ENCODE results near the gene HBM.
A peak's percentile ranks its signal among the peaks of the same experiment; 100 is the strongest.
"Not testable (repeated sequence)": the region's sequence is repeated elsewhere in the genome, so short reads cannot be mapped to it uniquely, and the experiment has no call there.

HBM gene

GRCh38 chr16:165539-166374, at the start of gene HBM:
TSS of gene HBM (plus strand) at chr16:165978. CDS start at chr16:165998, 20 bp downstream.
- H3K4me1 ChIP-seq (ENCODE audit: control insufficient read depth, insufficient read depth, low read length), result peaks cover 2% of the 10 kb centered on the region
- no peaks in the 10 kb centered on the region for H3K36me3 ChIP-seq (ENCODE audit: control insufficient read depth, insufficient read depth, low read length, severe bottlenecking)
- no peak within 1 kb of the TSS for H3K4me3 ChIP-seq (ENCODE audit: low read length)
- no peak for DNase-seq (ENCODE audit: low read depth)
- H3K9ac ChIP-seq (ENCODE audit: low read length), result no peak within 1 kb of the TSS
- peaks cover 41% of the 10 kb centered on the region for H3K27me3 ChIP-seq (replicated peaks; ENCODE audit: control insufficient read depth, insufficient read depth, low read length)
- no peaks in the 10 kb centered on the region for H3K9me3 ChIP-seq (ENCODE audit: control insufficient read depth, low read length)

- no peaks in the 10 kb centered on the region for H3K27me3 ChIP-seq (replicated peaks; ENCODE audit: control insufficient read depth, insufficient read depth, low read length)
- DNase-seq (ENCODE audit: low read depth), result no peak
Observed at GRCh38 chr16:116015-116414, 49.8 kb upstream of the HBM start.

GRCh38 chr16:117379-118365, 48.1 kb upstream of the HBM start:
- Histone ChIP-seq H3K9ac (ENCODE audit: low read length) (no peak overlapping the region), H3K4me1 (ENCODE audit: control insufficient read depth, insufficient read depth, low read length) (peaks cover 17% of the 10 kb centered on the region), H3K27me3 (replicated peaks; ENCODE audit: control insufficient read depth, insufficient read depth, low read length) (no peaks in the 10 kb centered on the region), H3K4me3 (ENCODE audit: low read length) (no peak overlapping the region), H3K9me3 (ENCODE audit: control insufficient read depth, low read length) (no peaks in the 10 kb centered on the region), H3K36me3 (ENCODE audit: control insufficient read depth, insufficient read depth, low read length, severe bottlenecking) (peaks cover 38% of the 10 kb centered on the region)
- DNase-seq (ENCODE audit: low read depth), result peak; percentile 81

More at GRCh38 chr16:116015-116414, 49.8 kb upstream of the HBM start:
- H3K36me3 ChIP-seq (ENCODE audit: control insufficient read depth, insufficient read depth, low read length, severe bottlenecking), result peaks cover 50% of the 10 kb centered on the region
- H3K9me3 ChIP-seq (ENCODE audit: control insufficient read depth, low read length), result no peaks in the 10 kb centered on the region
- H3K9ac ChIP-seq (ENCODE audit: low read length), result no peak overlapping the region
- no peak overlapping the region for H3K4me3 ChIP-seq (ENCODE audit: low read length)
- peaks cover 20% of the 10 kb centered on the region for H3K4me1 ChIP-seq (ENCODE audit: control insufficient read depth, insufficient read depth, low read length)

- H3K9ac ChIP-seq (ENCODE audit: low read length), result no peak overlapping the region
- no peak for DNase-seq (ENCODE audit: low read depth)
- H3K4me1 ChIP-seq (ENCODE audit: control insufficient read depth, insufficient read depth, low read length), result peaks cover 5% of the 10 kb centered on the region
- H3K27me3 ChIP-seq (replicated peaks; ENCODE audit: control insufficient read depth, insufficient read depth, low read length), result no peaks in the 10 kb centered on the region
- H3K36me3 ChIP-seq (ENCODE audit: control insufficient read depth, insufficient read depth, low read length, severe bottlenecking), result peaks cover 36% of the 10 kb centered on the region
- no peak overlapping the region for H3K4me3 ChIP-seq (ENCODE audit: low read length)
- no peaks in the 10 kb centered on the region for H3K9me3 ChIP-seq (ENCODE audit: control insufficient read depth, low read length)
Observed at GRCh38 chr16:118857-119256, 46.9 kb upstream of the HBM start.

- peaks cover 34% of the 10 kb centered on the region for H3K36me3 ChIP-seq (ENCODE audit: control insufficient read depth, insufficient read depth, low read length, severe bottlenecking)
- H3K9me3 ChIP-seq (ENCODE audit: control insufficient read depth, low read length), result no peaks in the 10 kb centered on the region
- H3K4me3 ChIP-seq (ENCODE audit: low read length), result no peak overlapping the region
- no peak overlapping the region for H3K9ac ChIP-seq (ENCODE audit: low read length)
- DNase-seq (ENCODE audit: low read depth), result no peak
- peaks cover under 1% of the 10 kb centered on the region for H3K4me1 ChIP-seq (ENCODE audit: control insufficient read depth, insufficient read depth, low read length)
- H3K27me3 ChIP-seq (replicated peaks; ENCODE audit: control insufficient read depth, insufficient read depth, low read length), result no peaks in the 10 kb centered on the region
Observed at GRCh38 chr16:119295-119694, 46.5 kb upstream of the HBM start.

GRCh38 chr16:119835-120491, 45.8 kb upstream of the HBM start:
- Histone ChIP-seq H3K9ac (ENCODE audit: low read length) (no peak overlapping the region), H3K9me3 (ENCODE audit: control insufficient read depth, low read length) (no peaks in the 10 kb centered on the region), H3K4me3 (ENCODE audit: low read length) (no peak overlapping the region), H3K4me1 (ENCODE audit: control insufficient read depth, insufficient read depth, low read length) (no peaks in the 10 kb centered on the region), H3K27me3 (replicated peaks; ENCODE audit: control insufficient read depth, insufficient read depth, low read length) (no peaks in the 10 kb centered on the region), H3K36me3 (ENCODE audit: control insufficient read depth, insufficient read depth, low read length, severe bottlenecking) (peaks cover 32% of the 10 kb centered on the region)
- no peak for DNase-seq (ENCODE audit: low read depth)

GRCh38 chr16:120756-121155, 45.0 kb upstream of the HBM start:
- DNase-seq (ENCODE audit: low read depth), result no peak
- Histone ChIP-seq H3K4me3 (ENCODE audit: low read length) (no peak overlapping the region), H3K27me3 (replicated peaks; ENCODE audit: control insufficient read depth, insufficient read depth, low read length) (no peaks in the 10 kb centered on the region), H3K36me3 (ENCODE audit: control insufficient read depth, insufficient read depth, low read length, severe bottlenecking) (peaks cover 34% of the 10 kb centered on the region), H3K9me3 (ENCODE audit: control insufficient read depth, low read length) (no peaks in the 10 kb centered on the region), H3K4me1 (ENCODE audit: control insufficient read depth, insufficient read depth, low read length) (no peaks in the 10 kb centered on the region), H3K9ac (ENCODE audit: low read length) (no peak overlapping the region)

- Histone ChIP-seq H3K9ac (ENCODE audit: low read length) (no peak overlapping the region), H3K4me3 (ENCODE audit: low read length) (no peak overlapping the region), H3K4me1 (ENCODE audit: control insufficient read depth, insufficient read depth, low read length) (no peaks in the 10 kb centered on the region), H3K36me3 (ENCODE audit: control insufficient read depth, insufficient read depth, low read length, severe bottlenecking) (peaks cover 20% of the 10 kb centered on the region), H3K9me3 (ENCODE audit: control insufficient read depth, low read length) (no peaks in the 10 kb centered on the region), H3K27me3 (replicated peaks; ENCODE audit: control insufficient read depth, insufficient read depth, low read length) (no peaks in the 10 kb centered on the region)
- no peak for DNase-seq (ENCODE audit: low read depth)
Observed at GRCh38 chr16:122361-122760, 43.4 kb upstream of the HBM start.

- H3K9ac ChIP-seq (ENCODE audit: low read length); DNase-seq (ENCODE audit: low read depth); H3K36me3 ChIP-seq (ENCODE audit: control insufficient read depth, insufficient read depth, low read length, severe bottlenecking); H3K27me3 ChIP-seq (replicated peaks; ENCODE audit: control insufficient read depth, insufficient read depth, low read length); H3K4me3 ChIP-seq (ENCODE audit: low read length); H3K9me3 ChIP-seq (ENCODE audit: control insufficient read depth, low read length); H3K4me1 ChIP-seq (ENCODE audit: control insufficient read depth, insufficient read depth, low read length): not testable (repeated sequence)
Observed at GRCh38 chr16:123558-124350, 42.0 kb upstream of the HBM start.

- Histone ChIP-seq H3K36me3 (ENCODE audit: control insufficient read depth, insufficient read depth, low read length, severe bottlenecking) (peaks cover 10% of the 10 kb centered on the region), H3K4me1 (ENCODE audit: control insufficient read depth, insufficient read depth, low read length) (no peaks in the 10 kb centered on the region), H3K4me3 (ENCODE audit: low read length) (no peak overlapping the region), H3K9ac (ENCODE audit: low read length) (no peak overlapping the region), H3K27me3 (replicated peaks; ENCODE audit: control insufficient read depth, insufficient read depth, low read length) (no peaks in the 10 kb centered on the region), H3K9me3 (ENCODE audit: control insufficient read depth, low read length) (no peaks in the 10 kb centered on the region)
- DNase-seq (ENCODE audit: low read depth), result no peak
Observed at GRCh38 chr16:125011-125410, 40.8 kb upstream of the HBM start.
